ENCODE data around the gene IQGAP2. TPM values are rescaled to one million over a fixed set of nuclear protein-coding genes. Genes with fewer than 3 reads are reported as not detected.
"Not testable (repeated sequence)": the region's sequence is repeated elsewhere in the genome, so short reads cannot be mapped to it uniquely, and the experiment has no call there.

IQGAP2 gene
- polyA plus RNA-seq, 1 donor = 29.2 TPM

DNA sequence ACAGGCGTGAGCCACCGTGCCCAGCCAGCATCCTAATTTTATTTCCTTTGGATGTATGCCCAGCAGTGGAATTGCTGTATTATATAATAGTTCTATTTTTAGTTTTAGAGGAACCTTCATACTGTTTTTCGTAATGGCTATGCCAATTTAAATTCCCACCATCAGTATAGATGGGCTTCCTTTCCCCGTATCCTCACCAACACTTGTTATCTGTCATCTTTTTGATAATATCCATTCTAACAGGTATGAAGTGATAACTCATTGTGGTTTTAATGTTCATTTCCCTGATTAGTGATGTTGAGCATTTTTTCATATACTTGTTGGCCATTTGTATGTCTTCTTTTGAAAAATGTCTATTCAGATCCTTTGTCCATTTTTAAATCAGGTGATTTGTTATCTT, 325.9 kb downstream of the IQGAP2 start:
- no peak overlapping the region for H3K4me3 ChIP-seq (ENCODE audit: low read length)
- peaks cover 8% of the 10 kb centered on the region for H3K9me3 ChIP-seq (ENCODE audit: control insufficient read depth, low read depth, low read length)
- WGBS (ENCODE audit: insufficient coverage, low lambda C conversion rate) = 94% methylated on average over 2 of the region's 4 CpGs
- H3K27me3 ChIP-seq (ENCODE audit: control insufficient read depth, insufficient read depth, low read length) = no peaks in the 10 kb centered on the region
- no peaks in the 10 kb centered on the region for H3K4me1 ChIP-seq (ENCODE audit: control insufficient read depth, insufficient read depth, low read length)
- DNase-seq = no peak
- H3K27ac ChIP-seq (ENCODE audit: low read length) = no peak overlapping the region
- peaks cover 13% of the 10 kb centered on the region for H3K36me3 ChIP-seq (ENCODE audit: control insufficient read depth, insufficient read depth, low read length)

DNA sequence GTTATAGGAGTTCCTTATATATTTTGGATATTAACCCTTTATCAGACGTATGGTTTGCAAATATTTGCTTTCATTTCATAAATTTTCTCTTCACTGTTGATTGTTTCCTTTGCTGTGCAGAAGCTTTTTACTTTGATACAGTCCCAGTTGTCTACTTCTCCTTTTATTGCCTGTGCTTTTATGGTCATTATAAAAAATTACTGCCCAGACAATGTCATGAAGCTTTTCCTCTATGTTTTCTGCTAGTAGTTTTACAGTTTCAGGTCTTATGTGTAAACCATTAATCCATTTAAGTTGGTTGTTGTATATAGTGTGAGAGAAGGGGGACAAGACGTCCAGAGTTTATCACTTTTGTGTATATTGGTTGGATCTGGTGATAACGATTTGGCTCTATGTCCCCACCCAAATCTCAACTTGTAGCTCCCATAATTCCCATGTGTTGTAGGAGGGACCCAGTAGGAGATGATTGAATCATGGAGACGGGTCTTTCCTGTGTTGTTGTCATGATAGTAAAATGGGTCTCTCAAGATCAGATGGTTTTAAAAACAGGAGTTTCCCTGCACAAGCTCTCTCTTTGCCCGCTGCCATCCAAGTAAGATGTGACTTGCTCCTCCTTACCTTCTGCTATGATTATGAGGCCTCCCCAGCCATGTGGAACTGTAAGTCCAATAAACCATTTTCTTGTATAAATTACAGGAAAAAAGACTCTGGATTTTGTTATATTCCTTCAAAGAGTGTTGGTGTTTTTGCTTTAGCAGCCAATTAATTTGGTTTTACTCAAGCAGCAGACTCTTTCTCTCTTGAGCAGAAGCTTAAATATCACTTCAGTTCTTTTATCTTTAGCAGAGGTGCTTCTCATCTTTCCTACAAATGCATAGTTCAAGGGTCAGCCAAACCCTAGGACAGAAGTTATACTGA, 326.5 kb downstream of the IQGAP2 start:
- Histone ChIP-seq H3K9me3 (ENCODE audit: control insufficient read depth, low read depth, low read length) (peaks cover 8% of the 10 kb centered on the region), H3K36me3 (ENCODE audit: control insufficient read depth, insufficient read depth, low read length) (peaks cover 18% of the 10 kb centered on the region), H3K4me3 (ENCODE audit: low read length) (no peak overlapping the region), H3K27me3 (ENCODE audit: control insufficient read depth, insufficient read depth, low read length) (no peaks in the 10 kb centered on the region), H3K4me1 (ENCODE audit: control insufficient read depth, insufficient read depth, low read length) (no peaks in the 10 kb centered on the region), H3K27ac (ENCODE audit: low read length) (no peak overlapping the region)
- no peak for DNase-seq
- 100% methylated on average over 1 of the region's 5 CpGs for WGBS (ENCODE audit: insufficient coverage, low lambda C conversion rate)

DNA sequence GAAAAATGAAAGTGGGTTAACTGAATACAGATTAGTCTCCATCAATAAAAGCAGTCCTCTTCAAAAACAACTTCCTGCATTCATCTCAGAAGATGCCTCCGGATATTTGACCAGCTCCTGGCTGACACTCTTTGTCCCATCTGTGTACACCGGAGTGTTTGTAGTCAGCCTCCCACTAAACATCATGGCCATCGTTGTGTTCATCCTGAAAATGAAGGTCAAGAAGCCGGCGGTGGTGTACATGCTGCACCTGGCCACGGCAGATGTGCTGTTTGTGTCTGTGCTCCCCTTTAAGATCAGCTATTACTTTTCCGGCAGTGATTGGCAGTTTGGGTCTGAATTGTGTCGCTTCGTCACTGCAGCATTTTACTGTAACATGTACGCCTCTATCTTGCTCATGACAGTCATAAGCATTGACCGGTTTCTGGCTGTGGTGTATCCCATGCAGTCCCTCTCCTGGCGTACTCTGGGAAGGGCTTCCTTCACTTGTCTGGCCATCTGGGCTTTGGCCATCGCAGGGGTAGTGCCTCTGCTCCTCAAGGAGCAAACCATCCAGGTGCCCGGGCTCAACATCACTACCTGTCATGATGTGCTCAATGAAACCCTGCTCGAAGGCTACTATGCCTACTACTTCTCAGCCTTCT, 329.4 kb downstream of the IQGAP2 start:
- H3K4me1 ChIP-seq (ENCODE audit: control insufficient read depth, insufficient read depth, low read length) = no peaks in the 10 kb centered on the region
- H3K4me3 ChIP-seq (ENCODE audit: low read length) = no peak overlapping the region
- WGBS (ENCODE audit: insufficient coverage, low lambda C conversion rate) = no CpG with 5 or more reads among the region's 15 CpGs
- H3K27me3 ChIP-seq (ENCODE audit: control insufficient read depth, insufficient read depth, low read length) = no peaks in the 10 kb centered on the region
- peaks cover 8% of the 10 kb centered on the region for H3K9me3 ChIP-seq (ENCODE audit: control insufficient read depth, low read depth, low read length)
- no peak for DNase-seq
- H3K27ac ChIP-seq (ENCODE audit: low read length) = no peak overlapping the region
- H3K36me3 ChIP-seq (ENCODE audit: control insufficient read depth, insufficient read depth, low read length) = peaks cover 18% of the 10 kb centered on the region

DNA sequence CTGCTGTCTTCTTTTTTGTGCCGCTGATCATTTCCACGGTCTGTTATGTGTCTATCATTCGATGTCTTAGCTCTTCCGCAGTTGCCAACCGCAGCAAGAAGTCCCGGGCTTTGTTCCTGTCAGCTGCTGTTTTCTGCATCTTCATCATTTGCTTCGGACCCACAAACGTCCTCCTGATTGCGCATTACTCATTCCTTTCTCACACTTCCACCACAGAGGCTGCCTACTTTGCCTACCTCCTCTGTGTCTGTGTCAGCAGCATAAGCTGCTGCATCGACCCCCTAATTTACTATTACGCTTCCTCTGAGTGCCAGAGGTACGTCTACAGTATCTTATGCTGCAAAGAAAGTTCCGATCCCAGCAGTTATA, 329.9 kb downstream of the IQGAP2 start:
- Histone ChIP-seq H3K9me3 (ENCODE audit: control insufficient read depth, low read depth, low read length) (peaks cover 8% of the 10 kb centered on the region), H3K4me3 (ENCODE audit: low read length) (no peak overlapping the region), H3K4me1 (ENCODE audit: control insufficient read depth, insufficient read depth, low read length) (no peaks in the 10 kb centered on the region), H3K36me3 (ENCODE audit: control insufficient read depth, insufficient read depth, low read length) (peaks cover 18% of the 10 kb centered on the region), H3K27ac (ENCODE audit: low read length) (no peak overlapping the region), H3K27me3 (ENCODE audit: control insufficient read depth, insufficient read depth, low read length) (no peaks in the 10 kb centered on the region)
- DNase-seq = no peak
- WGBS (ENCODE audit: insufficient coverage, low lambda C conversion rate) = 100% methylated on average over 1 of the region's 13 CpGs

DNA sequence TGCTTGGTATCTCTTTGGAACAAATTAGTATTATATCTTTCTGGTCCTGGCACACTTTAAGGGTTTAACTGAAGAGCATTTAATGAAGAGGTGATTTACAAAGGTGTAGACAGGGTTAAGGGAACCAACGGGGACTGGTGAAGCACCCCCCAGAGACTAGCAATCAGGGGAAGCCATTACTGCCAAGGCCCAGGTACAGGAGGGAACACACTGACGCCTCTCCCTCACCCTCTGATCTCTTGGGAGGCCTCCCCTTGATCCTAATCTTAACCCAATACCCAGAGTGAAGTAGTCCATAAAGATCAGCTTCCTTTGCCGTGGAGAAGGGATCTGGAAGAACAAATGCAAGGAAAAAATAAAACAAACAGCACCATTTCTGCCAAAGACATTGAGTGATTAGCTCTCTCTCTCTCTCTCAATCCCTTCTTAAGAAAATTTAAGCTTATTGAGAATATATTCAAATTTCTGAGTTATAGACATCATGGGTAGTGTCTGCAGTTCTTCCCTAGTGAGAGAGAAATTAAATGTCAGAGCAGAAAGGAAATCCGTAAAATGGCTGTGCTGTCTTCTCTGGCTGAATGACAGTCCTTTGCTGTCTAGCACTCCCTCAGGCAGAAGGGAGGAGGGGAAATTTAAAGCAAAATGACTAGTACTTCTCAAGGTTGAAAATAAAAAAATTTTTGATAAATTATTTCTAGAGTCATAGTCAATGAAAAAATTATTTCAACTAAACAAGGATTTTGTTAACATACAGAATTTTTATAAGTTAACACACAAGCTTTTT, 332.9 kb downstream of the IQGAP2 start:
- Histone ChIP-seq H3K4me1 (ENCODE audit: control insufficient read depth, insufficient read depth, low read length) (peaks cover 5% of the 10 kb centered on the region), H3K36me3 (ENCODE audit: control insufficient read depth, insufficient read depth, low read length) (peaks cover 18% of the 10 kb centered on the region), H3K27ac (ENCODE audit: low read length) (no peak overlapping the region), H3K9me3 (ENCODE audit: control insufficient read depth, low read depth, low read length) (no peaks in the 10 kb centered on the region), H3K27me3 (ENCODE audit: control insufficient read depth, insufficient read depth, low read length) (no peaks in the 10 kb centered on the region), H3K4me3 (ENCODE audit: low read length) (no peak overlapping the region)
- WGBS (ENCODE audit: insufficient coverage, low lambda C conversion rate) = 71% methylated on average over 2 of the region's 4 CpGs
- DNase-seq = no peak

DNA sequence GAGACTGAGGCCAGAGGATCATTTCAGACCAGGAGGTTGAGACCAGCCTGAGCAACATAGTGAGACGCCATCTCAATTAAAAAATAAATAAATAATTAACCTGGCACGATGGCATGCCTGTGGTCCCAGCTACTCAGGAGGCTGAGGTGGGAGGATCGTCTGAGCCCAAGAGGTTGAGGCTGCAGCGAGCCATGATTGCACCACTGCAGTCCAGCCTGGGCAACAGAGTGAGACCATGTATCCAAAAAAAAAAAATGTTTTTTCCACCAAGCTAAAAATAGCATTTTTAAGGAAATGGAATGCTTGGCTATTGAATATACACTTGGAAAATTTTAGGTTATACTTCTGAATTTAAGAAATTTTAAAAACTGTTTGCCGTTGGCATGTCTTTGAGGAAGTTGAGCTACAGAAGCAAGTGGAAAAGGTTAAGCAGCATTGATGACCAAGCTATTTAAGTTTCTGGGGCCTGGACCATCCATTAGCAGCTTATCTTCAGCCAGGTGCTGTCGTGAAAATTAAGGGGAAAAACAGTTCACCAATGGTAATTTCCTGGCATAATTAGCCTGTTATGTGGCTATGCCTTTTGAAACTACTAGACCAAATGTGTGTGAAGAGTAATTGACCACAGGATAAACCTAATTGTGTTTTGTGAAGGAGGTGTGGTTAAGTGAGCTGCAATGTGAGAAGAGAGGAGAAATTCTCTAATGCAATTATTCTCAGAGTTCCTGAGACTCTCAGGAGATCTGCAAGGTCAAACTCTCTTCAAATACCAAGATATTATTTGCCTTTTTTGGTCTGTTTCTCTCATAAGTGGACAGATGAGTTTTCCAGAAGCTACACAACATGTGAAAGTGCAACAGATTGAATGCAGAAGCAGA, 333.8 kb downstream of the IQGAP2 start:
- 90% methylated on average over 2 of the region's 6 CpGs for WGBS (ENCODE audit: insufficient coverage, low lambda C conversion rate)
- no peaks in the 10 kb centered on the region for H3K9me3 ChIP-seq (ENCODE audit: control insufficient read depth, low read depth, low read length)
- peaks cover 18% of the 10 kb centered on the region for H3K36me3 ChIP-seq (ENCODE audit: control insufficient read depth, insufficient read depth, low read length)
- no peak overlapping the region for H3K4me3 ChIP-seq (ENCODE audit: low read length)
- no peak for DNase-seq
- no peak overlapping the region for H3K27ac ChIP-seq (ENCODE audit: low read length)
- H3K4me1 ChIP-seq (ENCODE audit: control insufficient read depth, insufficient read depth, low read length) = peaks cover 5% of the 10 kb centered on the region
- H3K27me3 ChIP-seq (ENCODE audit: control insufficient read depth, insufficient read depth, low read length) = no peaks in the 10 kb centered on the region

DNA sequence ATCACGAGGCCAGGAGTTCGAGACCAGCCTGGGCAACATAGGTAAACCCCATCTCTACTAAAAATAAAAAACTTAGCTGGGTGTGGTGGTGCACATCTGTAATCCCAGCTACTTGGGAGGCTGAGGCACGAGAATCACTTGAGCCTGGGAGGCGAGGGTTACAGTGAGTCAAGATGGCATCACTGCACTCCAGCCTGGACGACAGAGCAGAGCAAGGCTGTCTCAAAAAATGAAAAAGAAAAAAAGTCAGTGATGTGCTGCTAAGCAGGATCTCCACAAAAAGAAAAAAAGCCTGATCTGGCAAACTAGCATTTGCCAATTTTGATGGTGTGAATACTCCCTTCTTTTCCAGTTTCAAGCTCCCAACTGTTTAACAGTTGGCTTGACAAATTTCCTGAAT, 334.8 kb downstream of the IQGAP2 start:
- Histone ChIP-seq H3K27ac (ENCODE audit: low read length) (no peak overlapping the region), H3K27me3 (ENCODE audit: control insufficient read depth, insufficient read depth, low read length) (no peaks in the 10 kb centered on the region), H3K4me3 (ENCODE audit: low read length) (no peak overlapping the region), H3K36me3 (ENCODE audit: control insufficient read depth, insufficient read depth, low read length) (peaks cover 12% of the 10 kb centered on the region), H3K9me3 (ENCODE audit: control insufficient read depth, low read depth, low read length) (no peaks in the 10 kb centered on the region), H3K4me1 (ENCODE audit: control insufficient read depth, insufficient read depth, low read length) (peaks cover 5% of the 10 kb centered on the region)
- no peak for DNase-seq
- 100% methylated on average over 1 of the region's 5 CpGs for WGBS (ENCODE audit: insufficient coverage, low lambda C conversion rate)

DNA sequence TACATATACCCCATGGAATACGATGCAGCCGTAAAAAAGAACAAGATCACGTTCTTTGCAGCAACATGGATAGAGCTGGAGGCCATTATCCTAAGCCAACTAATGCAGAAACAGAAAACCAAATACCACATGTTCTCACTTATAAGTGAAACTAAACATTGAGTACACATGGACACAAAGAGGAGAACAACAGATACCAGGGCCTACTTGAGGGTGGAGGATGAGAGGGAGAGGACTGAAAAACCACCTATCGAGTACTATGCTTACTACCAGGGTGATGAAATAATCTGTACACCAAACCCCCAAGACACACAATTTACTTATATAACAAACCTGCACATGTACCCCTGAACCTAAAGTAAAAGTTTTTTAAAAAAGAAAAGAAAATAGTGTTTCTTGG, 338.4 kb downstream of the IQGAP2 start:
- no CpG with 5 or more reads among the region's 4 CpGs for WGBS (ENCODE audit: insufficient coverage, low lambda C conversion rate)
- H3K9me3 ChIP-seq (ENCODE audit: control insufficient read depth, low read depth, low read length); DNase-seq; H3K4me3 ChIP-seq (ENCODE audit: low read length); H3K27me3 ChIP-seq (ENCODE audit: control insufficient read depth, insufficient read depth, low read length); H3K27ac ChIP-seq (ENCODE audit: low read length); H3K36me3 ChIP-seq (ENCODE audit: control insufficient read depth, insufficient read depth, low read length); H3K4me1 ChIP-seq (ENCODE audit: control insufficient read depth, insufficient read depth, low read length): not testable (repeated sequence)

DNA sequence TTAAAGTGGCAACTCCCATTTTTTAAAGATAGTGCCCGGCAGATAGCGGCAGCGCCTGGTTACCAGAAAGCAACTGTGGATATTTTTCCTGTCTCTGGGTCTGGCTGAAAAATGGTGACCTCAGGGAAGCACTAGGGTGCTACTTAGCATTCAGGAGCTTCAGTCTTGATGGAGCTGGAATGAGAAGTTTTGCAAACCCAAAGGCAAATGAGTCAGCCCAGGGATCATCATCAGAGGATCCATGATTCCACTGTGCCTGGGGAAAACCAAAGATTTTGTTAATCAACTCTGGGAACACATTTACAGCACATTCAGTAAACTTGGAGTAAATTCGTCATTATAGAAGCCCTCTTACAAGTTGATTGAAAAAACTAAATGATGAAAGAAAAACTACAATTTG, 339.5 kb downstream of the IQGAP2 start:
- H3K4me3 ChIP-seq (ENCODE audit: low read length) = no peak overlapping the region
- WGBS (ENCODE audit: insufficient coverage, low lambda C conversion rate) = 100% methylated on average over 1 of the region's 4 CpGs
- no peak for DNase-seq
- H3K9me3 ChIP-seq (ENCODE audit: control insufficient read depth, low read depth, low read length) = no peaks in the 10 kb centered on the region
- no peaks in the 10 kb centered on the region for H3K27me3 ChIP-seq (ENCODE audit: control insufficient read depth, insufficient read depth, low read length)
- no peak overlapping the region for H3K27ac ChIP-seq (ENCODE audit: low read length)
- H3K36me3 ChIP-seq (ENCODE audit: control insufficient read depth, insufficient read depth, low read length) = no peaks in the 10 kb centered on the region
- peaks cover 5% of the 10 kb centered on the region for H3K4me1 ChIP-seq (ENCODE audit: control insufficient read depth, insufficient read depth, low read length)

DNA sequence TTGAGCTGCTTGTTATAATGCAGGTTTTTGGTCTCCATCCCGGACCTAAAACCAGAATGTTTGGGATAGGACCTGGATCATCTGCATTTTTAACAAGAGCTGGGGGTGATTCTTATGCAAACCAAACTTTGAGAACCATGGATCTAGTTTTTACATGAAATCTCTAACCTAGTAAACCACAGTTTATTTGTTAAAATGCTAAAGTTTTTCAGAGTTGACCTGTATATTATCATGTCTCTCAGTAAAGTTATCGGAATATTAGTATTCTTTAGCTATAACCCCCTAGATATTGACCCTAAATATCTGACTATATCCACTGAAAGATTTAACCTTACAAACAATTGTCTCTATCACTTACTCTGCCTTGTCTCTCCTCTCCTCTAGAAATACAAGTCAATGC, 341.5 kb downstream of the IQGAP2 start:
- WGBS (ENCODE audit: insufficient coverage, low lambda C conversion rate) = no CpG with 5 or more reads among the region's 2 CpGs
- Histone ChIP-seq H3K4me1 (ENCODE audit: control insufficient read depth, insufficient read depth, low read length) (no peaks in the 10 kb centered on the region), H3K27me3 (ENCODE audit: control insufficient read depth, insufficient read depth, low read length) (no peaks in the 10 kb centered on the region), H3K27ac (ENCODE audit: low read length) (no peak overlapping the region), H3K4me3 (ENCODE audit: low read length) (no peak overlapping the region), H3K36me3 (ENCODE audit: control insufficient read depth, insufficient read depth, low read length) (no peaks in the 10 kb centered on the region), H3K9me3 (ENCODE audit: control insufficient read depth, low read depth, low read length) (no peaks in the 10 kb centered on the region)
- DNase-seq = no peak

All from large intestine (tissue), 3 donors.